OCI-LY1 (cell line): ENCODE data around the gene RNF8.

ENCODE experiments used
- EZH2 ChIP-seq: fragments of 200-600 bp; sonication (generic), shearing (Covaris generic); IDR thresholded peaks from 2 replicates; pipeline ENCODE4 v1.8.0; 2017; ENCODE audit warnings: borderline replicate concordance, mixed run types, mild to moderate bottlenecking, antibody characterized with exemption, low read length, moderate library complexity, mixed read lengths
- TF ChIP-seq, protein P1 (sequence below): fragments of 200-600 bp; sonication (generic), shearing (Covaris generic); IDR thresholded peaks from 2 replicates; pipeline ENCODE4 v1.5.1; 2017; ENCODE audit warnings: mild to moderate bottlenecking, antibody characterized with exemption, low read length, moderate library complexity, mixed read lengths

GRCh38 chr6:37438930-37439329, 85.1 kb downstream of the RNF8 start:
- TF ChIP-seq, protein P1, sequence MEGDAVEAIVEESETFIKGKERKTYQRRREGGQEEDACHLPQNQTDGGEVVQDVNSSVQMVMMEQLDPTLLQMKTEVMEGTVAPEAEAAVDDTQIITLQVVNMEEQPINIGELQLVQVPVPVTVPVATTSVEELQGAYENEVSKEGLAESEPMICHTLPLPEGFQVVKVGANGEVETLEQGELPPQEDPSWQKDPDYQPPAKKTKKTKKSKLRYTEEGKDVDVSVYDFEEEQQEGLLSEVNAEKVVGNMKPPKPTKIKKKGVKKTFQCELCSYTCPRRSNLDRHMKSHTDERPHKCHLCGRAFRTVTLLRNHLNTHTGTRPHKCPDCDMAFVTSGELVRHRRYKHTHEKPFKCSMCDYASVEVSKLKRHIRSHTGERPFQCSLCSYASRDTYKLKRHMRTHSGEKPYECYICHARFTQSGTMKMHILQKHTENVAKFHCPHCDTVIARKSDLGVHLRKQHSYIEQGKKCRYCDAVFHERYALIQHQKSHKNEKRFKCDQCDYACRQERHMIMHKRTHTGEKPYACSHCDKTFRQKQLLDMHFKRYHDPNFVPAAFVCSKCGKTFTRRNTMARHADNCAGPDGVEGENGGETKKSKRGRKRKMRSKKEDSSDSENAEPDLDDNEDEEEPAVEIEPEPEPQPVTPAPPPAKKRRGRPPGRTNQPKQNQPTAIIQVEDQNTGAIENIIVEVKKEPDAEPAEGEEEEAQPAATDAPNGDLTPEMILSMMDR, result no peak
- TF ChIP-seq EZH2, result no peak
